ENCODE results near the gene ETV5. TPM values are rescaled to one million over a fixed set of nuclear protein-coding genes. Genes with fewer than 3 reads are reported as not detected.

The ETV5 gene
- total RNA-seq, 1 donor from 2014 or later = 16.3 TPM

DNA sequence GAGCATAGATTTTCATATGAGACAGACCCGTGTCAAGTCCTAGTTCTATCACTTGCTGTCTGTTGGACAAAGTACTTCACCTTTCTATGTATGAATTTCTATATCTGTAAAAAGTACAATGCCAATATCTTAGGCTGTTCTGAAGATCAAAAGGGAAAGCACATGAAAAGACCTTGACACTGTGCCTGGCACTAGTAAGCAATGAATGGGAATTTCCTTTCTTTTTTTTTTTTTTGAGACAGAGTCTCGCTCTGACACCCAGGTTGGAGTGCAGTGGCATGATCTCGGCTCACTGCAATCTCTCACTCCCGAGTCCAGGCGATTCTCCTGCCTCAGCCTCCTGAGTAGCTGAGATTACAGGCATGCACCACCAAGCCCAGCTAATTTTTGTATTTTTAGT lies 35.4 kb upstream of the ETV5 start:
- Histone ChIP-seq H3K79me2 (ENCODE audit: low read depth) (no peaks in the 10 kb centered on the region), H3K4me2 (no peak overlapping the region), H4K20me1 (ENCODE audit: low read depth) (no peaks in the 10 kb centered on the region), H3K27ac (no peak overlapping the region), H3K9me3 (ENCODE audit: low read depth) (no peaks in the 10 kb centered on the region), H3K4me1 (no peaks in the 10 kb centered on the region), H3F3A (ENCODE audit: low read depth) (no peaks in the 10 kb centered on the region), H2AFZ (replicated peaks) (no peak overlapping the region), H3K4me3 (no peak overlapping the region), H3K36me3 (no peaks in the 10 kb centered on the region), H3K9ac (no peak overlapping the region), H3K27me3 (peaks cover 35% of the 10 kb centered on the region)
- no peak overlapping the region for H3K27ac Mint-ChIP-seq
- no peak overlapping the region for H3K4me3 Mint-ChIP-seq
- peaks cover 5% of the 10 kb centered on the region for H3K27me3 Mint-ChIP-seq (ENCODE audit: insufficient read depth, low read depth)
- no peak for DNase-seq (ENCODE audit: low spot score)
- no peak for TF ChIP-seq EZH2phosphoT487 (IDR thresholded peaks at IDR 0.05)
- no peak for TF ChIP-seq EZH2 (IDR thresholded peaks at IDR 0.05)
- TF ChIP-seq, protein P1, sequence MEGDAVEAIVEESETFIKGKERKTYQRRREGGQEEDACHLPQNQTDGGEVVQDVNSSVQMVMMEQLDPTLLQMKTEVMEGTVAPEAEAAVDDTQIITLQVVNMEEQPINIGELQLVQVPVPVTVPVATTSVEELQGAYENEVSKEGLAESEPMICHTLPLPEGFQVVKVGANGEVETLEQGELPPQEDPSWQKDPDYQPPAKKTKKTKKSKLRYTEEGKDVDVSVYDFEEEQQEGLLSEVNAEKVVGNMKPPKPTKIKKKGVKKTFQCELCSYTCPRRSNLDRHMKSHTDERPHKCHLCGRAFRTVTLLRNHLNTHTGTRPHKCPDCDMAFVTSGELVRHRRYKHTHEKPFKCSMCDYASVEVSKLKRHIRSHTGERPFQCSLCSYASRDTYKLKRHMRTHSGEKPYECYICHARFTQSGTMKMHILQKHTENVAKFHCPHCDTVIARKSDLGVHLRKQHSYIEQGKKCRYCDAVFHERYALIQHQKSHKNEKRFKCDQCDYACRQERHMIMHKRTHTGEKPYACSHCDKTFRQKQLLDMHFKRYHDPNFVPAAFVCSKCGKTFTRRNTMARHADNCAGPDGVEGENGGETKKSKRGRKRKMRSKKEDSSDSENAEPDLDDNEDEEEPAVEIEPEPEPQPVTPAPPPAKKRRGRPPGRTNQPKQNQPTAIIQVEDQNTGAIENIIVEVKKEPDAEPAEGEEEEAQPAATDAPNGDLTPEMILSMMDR (IDR thresholded peaks at IDR 0.05) = no peak
- H3K36me3 Mint-ChIP-seq = no peaks in the 10 kb centered on the region
- peaks cover 24% of the 10 kb centered on the region for H3K4me1 Mint-ChIP-seq
- H3K9me3 Mint-ChIP-seq = no peaks in the 10 kb centered on the region

DNA sequence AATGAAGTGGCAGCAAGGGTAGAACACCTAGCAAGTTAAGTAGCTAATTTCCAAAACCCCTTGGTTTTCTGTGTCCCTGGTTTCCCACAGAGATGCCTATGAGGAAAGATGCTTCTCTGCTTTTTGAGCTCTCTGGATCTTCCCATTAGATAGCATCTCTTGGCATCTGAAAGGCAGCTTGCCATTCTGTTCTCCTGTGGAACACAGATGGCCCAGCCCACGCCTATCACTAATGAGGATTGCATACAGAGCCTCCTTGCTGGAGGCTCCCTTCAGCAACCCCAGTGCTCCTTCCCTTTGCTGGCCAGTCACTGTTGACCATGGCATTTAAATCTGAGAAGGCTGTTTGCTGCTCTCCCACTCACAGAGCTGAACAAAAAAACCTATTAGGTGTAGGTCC lies 34.4 kb upstream of the ETV5 start:
- H3F3A ChIP-seq (ENCODE audit: low read depth) = no peaks in the 10 kb centered on the region
- peaks cover 24% of the 10 kb centered on the region for H3K4me1 Mint-ChIP-seq
- H3K9ac ChIP-seq = no peak overlapping the region
- H3K36me3 ChIP-seq = no peaks in the 10 kb centered on the region
- no peak overlapping the region for H3K4me3 Mint-ChIP-seq
- no peak for TF ChIP-seq EZH2phosphoT487 (IDR thresholded peaks at IDR 0.05)
- TF ChIP-seq EZH2 (IDR thresholded peaks at IDR 0.05) = no peak
- TF ChIP-seq, protein P1 (IDR thresholded peaks at IDR 0.05) = no peak
- no peaks in the 10 kb centered on the region for H3K9me3 ChIP-seq (ENCODE audit: low read depth)
- H3K27ac ChIP-seq = no peak overlapping the region
- H3K4me1 ChIP-seq = no peaks in the 10 kb centered on the region
- no peaks in the 10 kb centered on the region for H3K79me2 ChIP-seq (ENCODE audit: low read depth)
- H3K9me3 Mint-ChIP-seq = no peaks in the 10 kb centered on the region
- H3K27me3 ChIP-seq = peaks cover 34% of the 10 kb centered on the region
- H2AFZ ChIP-seq (replicated peaks) = no peak overlapping the region
- no peaks in the 10 kb centered on the region for H4K20me1 ChIP-seq (ENCODE audit: low read depth)
- H3K36me3 Mint-ChIP-seq = no peaks in the 10 kb centered on the region
- no peak for DNase-seq (ENCODE audit: low spot score)
- no peak overlapping the region for H3K4me3 ChIP-seq
- no peak overlapping the region for H3K27ac Mint-ChIP-seq
- H3K27me3 Mint-ChIP-seq (ENCODE audit: insufficient read depth, low read depth) = peaks cover 5% of the 10 kb centered on the region
- H3K4me2 ChIP-seq = no peak overlapping the region

DNA sequence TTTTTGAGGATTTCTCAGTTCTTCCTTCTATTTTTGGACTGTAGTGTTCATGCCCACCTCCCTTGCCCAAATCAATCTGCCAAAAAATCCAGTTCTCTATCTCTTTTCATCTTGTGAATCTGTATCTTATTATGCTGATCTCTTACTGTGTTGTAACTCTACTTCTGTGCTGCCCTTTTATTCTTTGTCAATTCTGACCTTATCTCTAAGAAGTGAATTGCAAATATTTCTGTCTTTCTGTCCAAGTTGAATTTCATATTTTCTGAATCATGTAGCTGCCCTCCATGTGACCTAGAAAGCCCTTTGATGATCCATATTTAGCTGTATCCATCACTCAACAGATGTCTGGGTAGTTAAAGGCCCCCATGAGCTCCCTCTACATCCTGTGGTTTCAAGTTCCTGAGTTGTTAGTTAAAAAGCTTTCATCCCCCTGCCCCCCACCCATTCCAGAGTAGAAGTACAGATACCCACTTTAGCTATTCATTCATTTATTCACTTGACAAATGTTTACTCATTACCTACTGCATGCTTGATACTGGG lies 33.6 kb upstream of the ETV5 start:
- TF ChIP-seq EZH2phosphoT487 (IDR thresholded peaks at IDR 0.05) (no peak), EZH2 (IDR thresholded peaks at IDR 0.05) (no peak)
- TF ChIP-seq, protein P1 (IDR thresholded peaks at IDR 0.05) = no peak
- H3K4me1 Mint-ChIP-seq = peaks cover 24% of the 10 kb centered on the region
- no peak overlapping the region for H3K4me3 Mint-ChIP-seq
- no peak overlapping the region for H2AFZ ChIP-seq (replicated peaks)
- H3K4me1 ChIP-seq = no peaks in the 10 kb centered on the region
- H3K27me3 ChIP-seq = peaks cover 26% of the 10 kb centered on the region
- no peaks in the 10 kb centered on the region for H4K20me1 ChIP-seq (ENCODE audit: low read depth)
- no peaks in the 10 kb centered on the region for H3K9me3 ChIP-seq (ENCODE audit: low read depth)
- no peak overlapping the region for H3K27ac ChIP-seq
- H3K9me3 Mint-ChIP-seq = no peaks in the 10 kb centered on the region
- no peak overlapping the region for H3K4me3 ChIP-seq
- no peaks in the 10 kb centered on the region for H3K79me2 ChIP-seq (ENCODE audit: low read depth)
- no peaks in the 10 kb centered on the region for H3K36me3 Mint-ChIP-seq
- H3K4me2 ChIP-seq = no peak overlapping the region
- H3F3A ChIP-seq (ENCODE audit: low read depth) = no peaks in the 10 kb centered on the region
- H3K9ac ChIP-seq = no peak overlapping the region
- H3K27ac Mint-ChIP-seq = no peak overlapping the region
- DNase-seq (ENCODE audit: low spot score) = no peak
- H3K27me3 Mint-ChIP-seq (ENCODE audit: insufficient read depth, low read depth) = peaks cover 5% of the 10 kb centered on the region
- no peaks in the 10 kb centered on the region for H3K36me3 ChIP-seq

Measured in neural progenitor cell (in vitro differentiated cells).